ENCODE measurements around the gene MLIP.

DNA sequence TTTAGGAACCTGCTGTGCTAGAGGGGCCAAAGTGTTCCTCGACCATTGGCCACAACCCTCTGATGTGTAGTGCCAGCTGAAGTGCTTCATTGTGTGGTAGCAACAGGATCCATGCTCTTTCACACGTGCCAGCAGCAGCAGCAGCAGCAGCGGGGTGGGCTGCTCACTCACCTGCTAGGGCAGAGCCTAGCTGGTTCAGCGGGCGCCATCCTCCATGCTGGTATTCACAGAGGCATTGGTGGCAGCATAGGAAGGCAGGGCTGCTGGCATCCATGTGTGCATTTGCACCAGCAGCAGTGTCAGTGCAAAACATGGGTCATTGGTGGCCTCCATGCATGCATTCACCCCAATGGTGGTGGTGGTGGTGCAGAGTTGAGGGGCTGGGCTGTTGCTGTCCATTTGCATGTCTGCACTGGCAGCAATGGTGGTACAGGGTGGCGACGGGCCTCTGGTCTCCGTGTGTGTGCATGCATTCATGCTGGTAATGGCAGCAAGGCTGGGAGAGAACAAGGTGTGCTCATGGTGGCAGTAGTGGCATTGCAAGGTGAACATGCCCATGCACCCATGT is 183.8 kb downstream of the MLIP start:
- TF ChIP-seq, protein P1, sequence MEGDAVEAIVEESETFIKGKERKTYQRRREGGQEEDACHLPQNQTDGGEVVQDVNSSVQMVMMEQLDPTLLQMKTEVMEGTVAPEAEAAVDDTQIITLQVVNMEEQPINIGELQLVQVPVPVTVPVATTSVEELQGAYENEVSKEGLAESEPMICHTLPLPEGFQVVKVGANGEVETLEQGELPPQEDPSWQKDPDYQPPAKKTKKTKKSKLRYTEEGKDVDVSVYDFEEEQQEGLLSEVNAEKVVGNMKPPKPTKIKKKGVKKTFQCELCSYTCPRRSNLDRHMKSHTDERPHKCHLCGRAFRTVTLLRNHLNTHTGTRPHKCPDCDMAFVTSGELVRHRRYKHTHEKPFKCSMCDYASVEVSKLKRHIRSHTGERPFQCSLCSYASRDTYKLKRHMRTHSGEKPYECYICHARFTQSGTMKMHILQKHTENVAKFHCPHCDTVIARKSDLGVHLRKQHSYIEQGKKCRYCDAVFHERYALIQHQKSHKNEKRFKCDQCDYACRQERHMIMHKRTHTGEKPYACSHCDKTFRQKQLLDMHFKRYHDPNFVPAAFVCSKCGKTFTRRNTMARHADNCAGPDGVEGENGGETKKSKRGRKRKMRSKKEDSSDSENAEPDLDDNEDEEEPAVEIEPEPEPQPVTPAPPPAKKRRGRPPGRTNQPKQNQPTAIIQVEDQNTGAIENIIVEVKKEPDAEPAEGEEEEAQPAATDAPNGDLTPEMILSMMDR (IDR thresholded peaks at IDR 0.05; ENCODE audit: low read depth, low read length) = no peak
- no peak for TF ChIP-seq EZH2phosphoT487 (IDR thresholded peaks at IDR 0.05; ENCODE audit: low read depth)
